Bronchial epithelial cell (primary cell): ENCODE measurements around the gene GPATCH4. TPM values are rescaled to one million over a fixed set of nuclear protein-coding genes. Genes with fewer than 3 reads are reported as not detected.
"Not testable (repeated sequence)": the region's sequence is repeated elsewhere in the genome, so short reads cannot be mapped to it uniquely, and the experiment has no call there.

ENCODE experiments used
- DNase-seq: peaks from one replicate; pipeline ENCODE4 v3.0.0-alpha.2; 2010; ENCODE audit warnings: low read depth
- FAIRE-seq: peaks from 2 replicates; lab custom pipeline; 2011; peaks lifted over from hg19 to GRCh38; lab: Jason Lieb, UNC
- H3K27me3 ChIP-seq: 2 replicates; pipeline ENCODE4 v1.5.1; 2011; ENCODE audit warnings: low read length; ENCODE audit not compliant: control insufficient read depth, insufficient read depth
- H3K36me3 ChIP-seq: 2 replicates; pipeline ENCODE4 v1.5.1; 2011; ENCODE audit warnings: low read length; ENCODE audit not compliant: control insufficient read depth, insufficient read depth
- H3K4me3 ChIP-seq: 2 replicates; pipeline ENCODE4 v1.5.1; 2011; ENCODE audit warnings: mild to moderate bottlenecking, low read depth, low read length, control low read depth
- CTCF ChIP-seq: IDR thresholded peaks from 2 replicates; pipeline ENCODE4 v1.5.1; 2011; ENCODE audit warnings: mild to moderate bottlenecking, moderate library complexity, low read length, control low read depth, inconsistent platforms; ENCODE audit not compliant: insufficient read depth, severe bottlenecking
- total RNA-seq: library from RNA; depleted of rRNA; stranded (reverse); fragments of >200 nt; gene quantifications from 2 replicates; pipeline ENCODE4 v1.2.1, GENCODE V29; 2014

The GPATCH4 gene
- total RNA-seq, 1 donor from 2014 or later, result 29.2 TPM

DNA sequence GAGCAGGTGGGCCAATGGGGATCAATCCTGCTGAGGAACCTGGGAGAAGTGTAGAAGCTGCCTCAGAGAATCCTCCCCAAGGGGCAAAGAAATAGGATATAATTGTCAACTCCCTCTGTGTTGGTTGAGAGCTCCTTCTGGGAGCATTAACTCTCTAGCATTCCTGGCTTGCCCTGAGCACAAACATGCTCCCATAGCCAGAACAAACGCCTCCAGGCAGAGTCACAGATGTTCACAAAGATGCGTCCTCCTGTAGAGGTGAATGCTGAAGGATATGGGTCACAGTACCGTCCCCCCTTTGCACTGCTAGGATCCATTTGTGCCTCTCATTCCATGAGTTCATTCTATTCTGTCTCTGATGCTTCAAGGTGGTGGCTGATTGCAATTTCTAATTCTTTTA, 31.1 kb upstream of the GPATCH4 start:
- FAIRE-seq (no peak), DNase-seq (no peak)
- TF ChIP-seq CTCF, result no peak
- Histone ChIP-seq H3K27me3 (peaks cover 11% of the 10 kb centered on the region), H3K4me3 (no peak overlapping the region), H3K36me3 (no peaks in the 10 kb centered on the region)

- not testable (repeated sequence) for H3K4me3 ChIP-seq, FAIRE-seq, DNase-seq, H3K36me3 ChIP-seq
- peaks cover 11% of the 10 kb centered on the region for H3K27me3 ChIP-seq
Measured at GRCh38 chr1:156631152-156631551, 29.9 kb upstream of the GPATCH4 start.

DNA sequence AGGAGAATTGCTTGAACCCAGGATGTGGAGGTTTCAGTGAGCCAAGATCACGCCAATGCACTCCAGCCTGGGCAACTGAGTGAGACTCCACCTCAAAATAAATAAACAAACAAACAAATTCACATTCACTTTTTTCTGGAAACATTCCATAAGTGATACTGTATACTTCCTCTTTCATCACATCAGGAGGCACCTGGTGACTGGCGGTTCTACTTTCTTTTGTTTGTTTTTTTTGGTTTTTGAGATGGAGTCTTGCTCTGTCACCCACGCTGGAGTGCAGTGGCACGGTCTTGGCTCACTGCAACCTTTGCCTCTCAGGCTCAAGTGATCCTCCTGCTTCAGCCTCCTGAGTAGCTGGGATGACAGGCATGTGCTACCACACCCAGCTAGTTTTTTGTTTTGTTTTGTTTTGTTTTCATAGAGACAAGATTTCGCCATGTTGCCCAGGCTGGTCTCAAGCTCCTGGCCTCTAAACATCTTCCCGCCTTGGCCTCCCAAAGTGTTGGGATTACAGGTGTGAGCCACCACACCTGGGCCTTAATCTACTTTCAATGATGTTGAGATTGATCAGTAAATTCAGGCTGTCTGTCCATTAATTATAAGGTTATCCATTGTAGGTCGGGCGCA, 28.7 kb upstream of the GPATCH4 start:
- H3K27me3 ChIP-seq, result peaks cover 19% of the 10 kb centered on the region

GRCh38 chr1:156627313-156627880, 26.1 kb upstream of the GPATCH4 start:
- Histone ChIP-seq H3K27me3 (peaks cover 33% of the 10 kb centered on the region), H3K4me3 (no peak overlapping the region), H3K36me3 (no peaks in the 10 kb centered on the region)
- peak; percentile 70 for TF ChIP-seq CTCF
- DNase-seq (peak; percentile 63), FAIRE-seq (no peak)

More for the DNA sequence above, 28.7 kb upstream of the GPATCH4 start:
- no peak for DNase-seq
- FAIRE-seq, result no peak
- Histone ChIP-seq H3K36me3 (no peaks in the 10 kb centered on the region), H3K4me3 (no peak overlapping the region)
- TF ChIP-seq CTCF, result no peak

DNA sequence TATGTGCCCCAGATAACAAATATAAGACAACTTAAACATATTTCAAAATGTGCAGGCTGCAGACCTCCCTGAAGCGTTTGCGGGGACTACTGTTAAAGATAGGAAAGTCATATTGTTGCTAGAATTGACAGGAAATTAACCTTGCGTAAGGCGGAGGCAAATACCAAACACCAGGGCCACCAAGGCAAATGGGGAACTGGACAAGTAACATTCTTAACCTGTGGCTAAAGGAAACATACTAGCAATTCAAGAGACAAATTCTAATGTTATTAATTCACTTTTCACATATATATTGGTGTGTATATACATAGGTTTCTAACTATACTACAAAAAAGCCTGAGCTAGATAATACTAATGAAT, 24.8 kb upstream of the GPATCH4 start:
- TF ChIP-seq CTCF, result no peak
- no peak for FAIRE-seq

DNA sequence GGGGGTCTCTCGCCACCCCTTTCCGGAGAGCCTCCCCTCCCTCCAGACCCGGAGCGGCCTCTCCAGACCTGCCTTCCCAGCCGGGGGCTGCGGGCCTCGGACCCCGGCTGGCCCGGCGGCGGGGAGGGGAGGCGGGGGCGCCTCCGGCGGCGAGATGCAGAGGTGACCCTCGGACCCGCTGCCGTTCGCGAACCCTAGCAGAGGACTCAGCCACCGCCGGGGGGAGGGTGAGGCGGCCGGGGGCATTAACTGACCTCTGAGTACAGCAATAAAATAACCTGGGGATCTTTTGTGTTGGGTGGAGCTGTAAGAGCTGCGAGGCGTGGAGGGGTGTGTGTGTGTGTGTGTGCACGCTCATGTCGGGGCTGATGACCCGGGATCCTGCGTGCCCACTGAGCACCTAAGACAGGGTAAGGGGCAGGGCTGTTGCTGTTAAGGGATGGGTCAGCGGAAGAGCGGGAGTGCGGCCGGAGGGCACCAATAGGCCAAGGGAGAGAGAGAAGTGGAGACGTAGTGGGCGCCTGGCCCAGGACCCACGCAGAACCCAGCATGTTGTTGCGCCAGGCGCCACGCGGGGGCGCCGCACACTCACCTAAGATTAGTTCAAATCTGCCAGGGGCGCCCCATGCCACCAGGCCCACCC, 24.3 kb upstream of the GPATCH4 start:
- H3K27me3 ChIP-seq, result peaks cover 27% of the 10 kb centered on the region
- peak; percentile 21 for DNase-seq

More for the DNA sequence above, 24.8 kb upstream of the GPATCH4 start:
- H3K27me3 ChIP-seq, result peaks cover 30% of the 10 kb centered on the region
- no peak for DNase-seq
- H3K36me3 ChIP-seq, result no peaks in the 10 kb centered on the region
- H3K4me3 ChIP-seq, result no peak overlapping the region

More for the DNA sequence above, 24.3 kb upstream of the GPATCH4 start:
- peak; percentile 83 for TF ChIP-seq CTCF
- Histone ChIP-seq H3K4me3 (no peak overlapping the region), H3K36me3 (no peaks in the 10 kb centered on the region)
- no peak for FAIRE-seq
